Fibroblast of lung (primary cell): ENCODE measurements around the gene CSTB.

ENCODE experiments used
- CTCF ChIP-seq, 2 donors: IDR thresholded peaks in 1 of 2; conservative IDR thresholded peaks in 1 of 2; 1 replicate in 1 of 2; 2 replicates in 1 of 2; pipeline ENCODE4 v1.5.1; 2011 to 2012; ENCODE audit warnings: low read length in 2 of 2, control low read depth in 1 of 2, inconsistent platforms in 1 of 2, low read depth in 1 of 2, mild to moderate bottlenecking in 1 of 2
- EZH2 ChIP-seq: IDR thresholded peaks from 2 replicates; pipeline ENCODE4 v1.5.1; 2012; ENCODE audit warnings: low read length, control low read depth, mild to moderate bottlenecking; ENCODE audit errors: missing control alignments

DNA sequence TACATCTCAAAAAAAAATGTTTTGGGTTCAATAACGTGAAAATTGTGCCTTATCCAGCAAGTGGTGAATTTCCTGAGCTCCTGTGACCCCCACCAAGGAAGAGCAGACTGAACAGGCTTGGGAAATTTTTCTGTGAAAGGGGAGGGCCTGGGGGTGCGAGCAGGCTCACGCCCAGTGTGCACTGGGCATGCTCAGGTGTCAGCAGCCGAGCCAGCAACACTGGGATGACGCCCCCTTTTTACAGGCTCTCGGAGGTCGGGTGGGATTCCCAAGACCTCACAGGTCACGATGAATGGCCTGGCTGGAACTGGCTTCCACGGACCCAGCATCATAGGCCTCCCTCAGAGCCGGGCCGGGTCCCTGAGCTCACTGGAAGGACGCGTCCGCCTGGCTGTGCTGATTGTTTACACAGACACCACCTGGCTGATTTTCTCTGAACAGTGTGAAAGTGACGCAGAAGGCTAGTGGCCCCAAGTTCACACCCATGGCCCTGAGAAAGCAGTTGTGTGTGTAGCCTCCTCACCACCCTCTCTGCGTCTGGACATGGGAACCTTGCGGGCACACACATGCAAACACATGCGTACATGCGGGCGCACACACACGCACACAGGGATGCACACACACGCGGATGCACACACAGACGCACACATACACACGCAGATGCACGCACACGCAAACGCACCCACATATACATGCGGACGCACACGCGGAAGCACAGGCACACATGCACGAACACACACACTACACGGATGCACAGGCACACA, 9.2 kb downstream of the CSTB start:
- TF ChIP-seq CTCF (conservative IDR thresholded peaks at IDR 0.05 in 1 of 2, IDR thresholded peaks at IDR 0.05 in 1 of 2; ENCODE audit: low read depth in 1 of 2, low read length in 2 of 2) (no peak), EZH2 (no peak)
